ENCODE data around the gene MT1F. TPM values are rescaled to one million over a fixed set of nuclear protein-coding genes. Genes with fewer than 3 reads are reported as not detected.
"Not testable (repeated sequence)": the region's sequence is repeated elsewhere in the genome, so short reads cannot be mapped to it uniquely, and the experiment has no call there.

The MT1F gene
- total and polyA plus RNA-seq, 2 donors (not counting 1 experiment from before 2014, with no cell fraction given) = 2.1 to 3.2 TPM

DNA sequence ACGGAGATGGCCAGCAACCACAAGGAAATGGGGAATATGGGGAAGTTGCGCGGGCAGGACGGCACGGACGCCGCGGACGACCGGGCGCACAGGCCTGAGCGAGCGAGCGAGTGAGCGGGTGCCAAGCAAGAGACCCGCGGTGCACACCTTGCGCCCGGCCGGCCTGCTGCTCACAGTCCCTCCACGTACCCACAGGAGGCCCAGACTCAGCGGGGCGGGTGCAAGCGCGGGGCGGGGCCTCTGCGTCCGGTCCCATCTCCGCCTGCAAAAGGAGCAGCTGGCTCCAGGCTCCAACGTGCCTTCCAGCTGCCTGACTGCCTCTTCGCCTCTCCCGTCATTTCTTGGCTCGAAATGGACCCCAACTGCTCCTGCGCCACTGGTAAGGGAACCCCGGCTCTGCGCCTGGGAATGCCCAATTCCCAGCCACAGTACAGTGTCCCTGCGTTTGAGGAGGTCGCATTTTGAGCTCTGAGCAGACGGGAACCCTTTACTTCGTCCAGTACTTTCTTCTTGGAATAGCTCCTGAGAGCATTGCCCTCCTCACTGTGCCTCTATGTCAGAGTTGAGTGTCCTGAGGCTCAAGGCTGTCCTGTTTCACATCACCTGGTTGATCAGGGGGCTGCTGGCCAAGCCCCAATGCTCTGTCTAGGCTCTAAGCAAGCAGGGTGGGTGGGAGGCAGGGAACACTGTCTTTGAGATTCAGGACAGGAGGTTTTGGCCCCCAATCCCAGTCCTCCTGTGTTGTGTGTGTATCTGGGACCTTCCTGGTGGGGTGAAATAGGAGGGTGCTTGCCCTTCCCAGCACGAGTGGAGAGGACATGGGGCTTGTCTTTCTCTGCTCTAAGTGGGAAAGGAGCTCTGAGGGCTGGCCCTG is 40.3 kb upstream of the MT1F start:
- peaks cover 18% of the 10 kb centered on the region for H3K4me1 ChIP-seq (ENCODE audit: control insufficient read depth, extremely low read depth, insufficient read depth, low read length)
- TF ChIP-seq EZH2 (IDR thresholded peaks at IDR 0.05; ENCODE audit: low read length, missing control alignments) = no peak
- TF ChIP-seq, protein P1, sequence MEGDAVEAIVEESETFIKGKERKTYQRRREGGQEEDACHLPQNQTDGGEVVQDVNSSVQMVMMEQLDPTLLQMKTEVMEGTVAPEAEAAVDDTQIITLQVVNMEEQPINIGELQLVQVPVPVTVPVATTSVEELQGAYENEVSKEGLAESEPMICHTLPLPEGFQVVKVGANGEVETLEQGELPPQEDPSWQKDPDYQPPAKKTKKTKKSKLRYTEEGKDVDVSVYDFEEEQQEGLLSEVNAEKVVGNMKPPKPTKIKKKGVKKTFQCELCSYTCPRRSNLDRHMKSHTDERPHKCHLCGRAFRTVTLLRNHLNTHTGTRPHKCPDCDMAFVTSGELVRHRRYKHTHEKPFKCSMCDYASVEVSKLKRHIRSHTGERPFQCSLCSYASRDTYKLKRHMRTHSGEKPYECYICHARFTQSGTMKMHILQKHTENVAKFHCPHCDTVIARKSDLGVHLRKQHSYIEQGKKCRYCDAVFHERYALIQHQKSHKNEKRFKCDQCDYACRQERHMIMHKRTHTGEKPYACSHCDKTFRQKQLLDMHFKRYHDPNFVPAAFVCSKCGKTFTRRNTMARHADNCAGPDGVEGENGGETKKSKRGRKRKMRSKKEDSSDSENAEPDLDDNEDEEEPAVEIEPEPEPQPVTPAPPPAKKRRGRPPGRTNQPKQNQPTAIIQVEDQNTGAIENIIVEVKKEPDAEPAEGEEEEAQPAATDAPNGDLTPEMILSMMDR (conservative IDR thresholded peaks at IDR 0.05 in 1 of 2, IDR thresholded peaks at IDR 0.05 in 1 of 2; ENCODE audit: low read depth in 1 of 2, low read length in 2 of 2) = no peak
- DNase-seq (ENCODE audit: low read depth in 2 of 2) = peak; percentile 73 to 78
- no peaks in the 10 kb centered on the region for H3K27me3 ChIP-seq (ENCODE audit: control insufficient read depth, insufficient read depth, low read length)
- peak overlapping the region; percentile 97 for H3K4me2 ChIP-seq (ENCODE audit: extremely low read depth, insufficient read depth, low read length)
- peak overlapping the region; percentile 77 for H3K27ac ChIP-seq (ENCODE audit: insufficient read depth, low read length)
- H2AFZ ChIP-seq (ENCODE audit: low read length) = peak overlapping the region; percentile 85
- no peaks in the 10 kb centered on the region for H3K9me3 ChIP-seq (ENCODE audit: control insufficient read depth, insufficient read depth, low read depth, low read length)
- H3K36me3 ChIP-seq (ENCODE audit: control insufficient read depth, insufficient read depth, low read length) = no peaks in the 10 kb centered on the region
- peak overlapping the region; percentile 36 for H3K9ac ChIP-seq (ENCODE audit: insufficient read depth, low read length)
- peak overlapping the region; percentile 30 to 52 (median 38) for H3K4me3 ChIP-seq (replicated peaks in 1 of 4; ENCODE audit: control extremely low read depth in 1 of 4, insufficient read depth in 1 of 4, low read depth in 3 of 4, low read length in 4 of 4)
- H3K79me2 ChIP-seq (ENCODE audit: control insufficient read depth, insufficient read depth, low read length) = no peaks in the 10 kb centered on the region
- H4K20me1 ChIP-seq (ENCODE audit: control insufficient read depth, extremely low read depth, insufficient read depth, low read length) = no peaks in the 10 kb centered on the region

DNA sequence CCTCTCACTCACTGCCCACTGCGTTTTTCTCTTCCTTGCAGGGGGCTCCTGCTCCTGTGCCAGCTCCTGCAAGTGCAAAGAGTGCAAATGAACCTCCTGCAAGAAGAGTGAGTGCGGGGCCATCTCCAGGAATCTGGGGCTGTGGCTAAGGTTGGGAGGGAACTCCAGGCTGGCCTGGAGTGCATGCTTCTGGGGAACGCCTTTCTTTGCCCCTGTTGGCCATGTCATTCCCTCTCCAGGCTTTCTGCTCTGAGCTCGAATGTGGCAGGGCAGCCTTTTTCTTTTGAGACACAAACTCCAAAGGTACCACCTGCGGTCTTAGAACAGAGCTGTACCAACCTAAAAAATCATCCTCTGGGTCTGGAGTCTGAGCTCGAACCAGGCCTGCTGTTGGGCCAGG is 39.6 kb upstream of the MT1F start:
- Histone ChIP-seq H3K27me3 (ENCODE audit: control insufficient read depth, insufficient read depth, low read length) (no peaks in the 10 kb centered on the region), H3K9me3 (ENCODE audit: control insufficient read depth, insufficient read depth, low read depth, low read length) (no peaks in the 10 kb centered on the region), H2AFZ (ENCODE audit: low read length) (no peak overlapping the region), H3K27ac (ENCODE audit: insufficient read depth, low read length) (peak overlapping the region; percentile 77), H3K36me3 (ENCODE audit: control insufficient read depth, insufficient read depth, low read length) (no peaks in the 10 kb centered on the region), H3K4me3 (replicated peaks in 1 of 4; ENCODE audit: control extremely low read depth in 1 of 4, insufficient read depth in 1 of 4, low read depth in 3 of 4, low read length in 4 of 4) (peak overlapping the region in 1 of 4 experiments; percentile 52), H3K79me2 (ENCODE audit: control insufficient read depth, insufficient read depth, low read length) (no peaks in the 10 kb centered on the region), H3K4me2 (ENCODE audit: extremely low read depth, insufficient read depth, low read length) (peak overlapping the region; percentile 97), H3K4me1 (ENCODE audit: control insufficient read depth, extremely low read depth, insufficient read depth, low read length) (peaks cover 18% of the 10 kb centered on the region), H4K20me1 (ENCODE audit: control insufficient read depth, extremely low read depth, insufficient read depth, low read length) (no peaks in the 10 kb centered on the region), H3K9ac (ENCODE audit: insufficient read depth, low read length) (no peak overlapping the region)
- DNase-seq (ENCODE audit: low read depth in 2 of 2) = no peak
- TF ChIP-seq, protein P1 (conservative IDR thresholded peaks at IDR 0.05 in 1 of 2, IDR thresholded peaks at IDR 0.05 in 1 of 2; ENCODE audit: low read depth in 1 of 2, low read length in 2 of 2) = no peak
- TF ChIP-seq EZH2 (IDR thresholded peaks at IDR 0.05; ENCODE audit: low read length, missing control alignments) = no peak

DNA sequence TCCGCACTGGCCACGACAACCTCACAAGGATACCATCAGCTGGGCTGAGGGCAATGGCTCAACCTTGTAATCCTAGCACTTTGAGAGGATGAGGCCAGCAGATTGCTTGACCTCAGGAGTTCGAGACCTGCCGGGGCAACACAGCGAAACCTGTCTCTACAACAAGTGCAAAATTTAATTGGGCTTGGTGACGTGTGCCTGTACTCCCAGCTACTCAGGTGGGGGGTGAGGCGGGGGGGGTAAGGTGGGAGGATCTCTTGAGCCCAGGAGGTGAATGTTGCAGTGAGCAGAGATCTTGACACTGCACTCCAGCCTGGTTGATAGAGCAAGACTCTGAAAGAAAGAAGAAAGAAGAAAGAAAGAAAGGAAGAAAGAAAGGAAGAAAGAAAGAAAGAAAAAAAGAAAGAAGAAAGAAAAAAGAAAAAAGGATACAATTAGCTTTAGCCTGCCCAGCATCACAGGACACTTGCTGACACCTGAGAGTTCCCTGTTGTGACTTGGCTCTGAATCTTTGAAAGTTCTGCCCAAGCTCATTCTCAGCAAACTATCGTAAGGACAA is 37.3 kb upstream of the MT1F start:
- Histone ChIP-seq H3K4me2 (ENCODE audit: extremely low read depth, insufficient read depth, low read length) (no peak overlapping the region), H2AFZ (ENCODE audit: low read length) (no peak overlapping the region), H3K4me1 (ENCODE audit: control insufficient read depth, extremely low read depth, insufficient read depth, low read length) (peaks cover 9% of the 10 kb centered on the region), H3K36me3 (ENCODE audit: control insufficient read depth, insufficient read depth, low read length) (no peaks in the 10 kb centered on the region), H3K9ac (ENCODE audit: insufficient read depth, low read length) (no peak overlapping the region), H4K20me1 (ENCODE audit: control insufficient read depth, extremely low read depth, insufficient read depth, low read length) (no peaks in the 10 kb centered on the region), H3K9me3 (ENCODE audit: control insufficient read depth, insufficient read depth, low read depth, low read length) (no peaks in the 10 kb centered on the region), H3K79me2 (ENCODE audit: control insufficient read depth, insufficient read depth, low read length) (peaks cover 5% of the 10 kb centered on the region), H3K27me3 (ENCODE audit: control insufficient read depth, insufficient read depth, low read length) (no peaks in the 10 kb centered on the region), H3K4me3 (replicated peaks in 1 of 4; ENCODE audit: control extremely low read depth in 1 of 4, insufficient read depth in 1 of 4, low read depth in 3 of 4, low read length in 4 of 4) (no peak overlapping the region), H3K27ac (ENCODE audit: insufficient read depth, low read length) (no peak overlapping the region)
- DNase-seq (ENCODE audit: low read depth in 2 of 2) = no peak
- TF ChIP-seq, protein P1 (conservative IDR thresholded peaks at IDR 0.05 in 1 of 2, IDR thresholded peaks at IDR 0.05 in 1 of 2; ENCODE audit: low read depth in 1 of 2, low read length in 2 of 2) = no peak
- TF ChIP-seq EZH2 (IDR thresholded peaks at IDR 0.05; ENCODE audit: low read length, missing control alignments) = no peak

DNA sequence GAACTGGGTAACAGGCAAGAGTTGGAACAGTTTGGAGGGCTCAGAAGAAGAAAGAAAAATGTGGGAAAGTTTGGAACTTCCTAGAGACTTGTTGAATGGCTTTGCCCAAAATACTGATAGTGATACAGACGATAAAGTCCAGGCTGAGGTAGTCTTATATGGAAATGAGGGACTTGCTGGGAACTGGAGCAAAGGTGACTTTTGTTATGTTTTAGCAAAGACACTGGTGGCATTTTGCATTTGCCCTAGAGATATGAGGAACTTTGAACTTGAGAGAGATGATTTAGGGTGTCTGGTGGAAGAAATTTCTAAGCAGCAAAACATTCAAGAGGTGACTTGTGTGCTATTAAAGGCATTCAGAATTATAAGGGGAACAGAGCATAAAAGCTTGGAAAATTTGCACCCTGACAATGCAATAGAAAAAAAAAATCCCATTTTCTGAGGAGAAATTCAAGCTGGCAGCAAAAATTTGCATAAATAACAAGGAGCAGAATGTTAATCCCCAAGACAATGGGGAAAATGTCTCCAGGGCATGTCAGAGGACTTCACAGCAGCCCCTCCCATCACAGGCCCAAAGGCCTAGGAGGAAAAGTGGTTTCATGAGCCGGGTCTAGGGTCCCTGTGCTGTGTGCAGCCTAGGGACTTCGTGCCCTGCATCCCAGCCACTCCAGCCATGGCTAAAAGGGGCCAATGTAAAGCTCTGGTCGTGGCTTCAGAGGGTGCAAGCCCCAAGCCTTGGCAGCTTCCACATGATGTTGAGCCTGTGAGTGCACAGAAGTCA is 35.9 kb upstream of the MT1F start:
- not testable (repeated sequence) for DNase-seq (ENCODE audit: low read depth in 2 of 2); H3K9ac ChIP-seq (ENCODE audit: insufficient read depth, low read length); H3K4me1 ChIP-seq (ENCODE audit: control insufficient read depth, extremely low read depth, insufficient read depth, low read length); H3K27me3 ChIP-seq (ENCODE audit: control insufficient read depth, insufficient read depth, low read length); H3K27ac ChIP-seq (ENCODE audit: insufficient read depth, low read length); H4K20me1 ChIP-seq (ENCODE audit: control insufficient read depth, extremely low read depth, insufficient read depth, low read length); H2AFZ ChIP-seq (ENCODE audit: low read length); H3K9me3 ChIP-seq (ENCODE audit: control insufficient read depth, insufficient read depth, low read depth, low read length); H3K4me2 ChIP-seq (ENCODE audit: extremely low read depth, insufficient read depth, low read length); H3K36me3 ChIP-seq (ENCODE audit: control insufficient read depth, insufficient read depth, low read length); H3K4me3 ChIP-seq (replicated peaks in 1 of 4; ENCODE audit: control extremely low read depth in 1 of 4, insufficient read depth in 1 of 4, low read depth in 3 of 4, low read length in 4 of 4)
- peaks cover 16% of the 10 kb centered on the region for H3K79me2 ChIP-seq (ENCODE audit: control insufficient read depth, insufficient read depth, low read length)

All from fibroblast of lung (primary cell).